Muscle of arm (tissue), 12 donors: Measurements from ENCODE around the gene WNT9A. TPM values are rescaled to one million over a fixed set of nuclear protein-coding genes. Genes with fewer than 3 reads are reported as not detected.

Experiments
- DNase-seq: peaks from one replicate; pipeline ENCODE4 v3.0.0-alpha.2; 2013
- polyA plus RNA-seq, 12 donors: library from polyadenylated mRNA; unstranded; fragments of 120-200 nt; gene quantifications; one replicate each; pipeline ENCODE4 v1.2.1, GENCODE V29; 2013; ENCODE audit not compliant: insufficient read length in 12 of 12

The WNT9A gene
- polyA plus RNA-seq, 12 donors, result 3.5 to 15.2 (median 6.3) TPM; not detected in 1

GRCh38 chr1:227942716-227943261, 4.9 kb downstream of the WNT9A start:
- DNase-seq, result no peak

GRCh38 chr1:227942021-227942715, 5.6 kb downstream of the WNT9A start:
- no peak for DNase-seq

- no peak for DNase-seq
Observed at GRCh38 chr1:227941509-227942020, 6.2 kb downstream of the WNT9A start.

- no peak for DNase-seq
Observed at GRCh38 chr1:227940791-227941241, 6.9 kb downstream of the WNT9A start.

GRCh38 chr1:227939791-227940771, 7.7 kb downstream of the WNT9A start:
- no peak for DNase-seq

GRCh38 chr1:227938911-227939790, 8.6 kb downstream of the WNT9A start:
- DNase-seq, result no peak

GRCh38 chr1:227938276-227938675, 9.5 kb downstream of the WNT9A start:
- DNase-seq, result no peak

GRCh38 chr1:227937838-227938145, 9.9 kb downstream of the WNT9A start:
- no peak for DNase-seq

GRCh38 chr1:227937031-227937837, 10.5 kb downstream of the WNT9A start:
- DNase-seq, result no peak

GRCh38 chr1:227935826-227936225, 11.9 kb downstream of the WNT9A start:
- DNase-seq, result no peak

GRCh38 chr1:227934476-227935313, 13.0 kb downstream of the WNT9A start:
- no peak for DNase-seq

GRCh38 chr1:227929751-227930472, 17.8 kb downstream of the WNT9A start:
- DNase-seq, result no peak

GRCh38 chr1:227928811-227929375, 18.8 kb downstream of the WNT9A start:
- no peak for DNase-seq

GRCh38 chr1:227927971-227928741, 19.6 kb downstream of the WNT9A start:
- DNase-seq, result no peak

- no peak for DNase-seq
Observed at GRCh38 chr1:227926896-227927885, 20.5 kb downstream of the WNT9A start.

- DNase-seq, result no peak
Observed at GRCh38 chr1:227926216-227926791, 21.4 kb downstream of the WNT9A start.
